Anterior cingulate cortex (tissue), 58 donors: Measurements from ENCODE around the gene MYO1G.

Experiments
- DNase-seq, 58 donors: peaks; one replicate each; lab custom pipeline; 2025; lab: John Stamatoyannopoulos, UW

The MYO1G gene

DNA sequence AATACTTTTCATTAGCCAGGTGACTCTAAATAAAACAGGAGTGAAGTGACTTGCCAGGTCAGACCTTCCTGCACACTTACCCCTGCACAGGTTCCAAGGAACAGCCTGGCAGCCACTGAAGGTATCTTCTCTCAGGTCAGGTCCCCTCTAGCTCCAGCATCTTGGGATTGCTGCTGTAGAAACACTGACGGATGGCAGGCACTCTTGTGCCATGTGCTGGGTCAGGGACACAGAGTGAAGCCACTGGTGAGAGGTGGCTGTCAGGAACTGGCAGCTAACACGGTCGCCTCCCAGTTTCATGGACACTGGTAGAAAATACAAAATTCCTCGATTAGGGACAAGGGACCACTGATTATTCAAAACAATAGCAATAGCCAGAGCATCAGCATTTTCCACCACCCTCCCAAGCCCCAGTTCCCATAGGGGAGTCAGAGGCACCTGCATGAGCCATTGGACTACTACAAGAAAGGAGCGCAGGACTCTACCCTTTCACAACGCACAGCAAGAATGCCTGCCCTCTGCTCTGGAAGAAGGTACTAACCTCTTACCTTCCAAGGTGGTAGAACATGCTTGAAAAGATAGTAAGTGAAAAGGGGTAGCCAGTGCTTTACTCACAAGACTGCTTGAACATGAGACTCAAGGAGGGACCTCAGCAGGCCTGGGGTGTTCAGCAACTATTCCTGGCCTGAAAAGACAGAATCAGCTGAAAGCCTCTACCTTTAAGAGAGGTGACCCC lies 5.1 kb upstream of the MYO1G start:
- no peak for DNase-seq

DNA sequence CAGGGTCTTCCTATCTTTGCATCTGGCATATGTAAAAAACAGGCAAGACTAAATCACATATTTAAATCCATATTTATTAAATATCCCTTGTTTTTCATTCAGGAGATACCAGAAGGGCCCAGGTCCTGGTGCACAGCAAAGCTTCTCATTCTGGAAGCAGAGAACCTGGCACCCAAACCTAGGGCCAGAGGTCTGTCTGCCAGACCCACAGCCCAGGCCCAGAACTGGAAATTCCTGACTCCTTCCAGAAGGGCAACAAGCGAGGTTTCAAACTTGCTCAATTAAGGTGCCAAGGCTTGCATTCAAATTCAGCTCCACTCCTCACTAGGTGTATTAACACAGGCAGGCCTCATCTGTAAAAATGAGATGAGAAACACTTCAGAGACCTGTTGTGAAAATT lies 4.2 kb upstream of the MYO1G start:
- no peak for DNase-seq

DNA sequence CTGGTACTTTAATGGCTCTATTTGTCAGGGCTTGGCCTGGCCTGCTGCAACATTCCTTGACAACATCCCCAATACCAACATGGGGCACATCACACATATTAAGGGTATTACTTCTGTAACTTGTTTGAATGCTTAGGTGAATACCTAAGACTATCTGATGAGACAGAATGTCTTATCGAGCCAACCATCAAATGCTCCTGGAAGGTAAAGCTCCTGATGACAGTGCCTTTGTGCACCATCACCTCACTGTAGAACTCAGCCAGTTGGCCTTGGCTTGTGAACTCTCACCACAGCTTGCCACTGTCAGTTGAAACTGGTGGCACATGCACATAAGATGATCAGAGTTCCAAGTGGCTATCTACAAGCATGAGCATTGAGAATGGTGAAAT lies 3.7 kb upstream of the MYO1G start:
- DNase-seq = no peak

DNA sequence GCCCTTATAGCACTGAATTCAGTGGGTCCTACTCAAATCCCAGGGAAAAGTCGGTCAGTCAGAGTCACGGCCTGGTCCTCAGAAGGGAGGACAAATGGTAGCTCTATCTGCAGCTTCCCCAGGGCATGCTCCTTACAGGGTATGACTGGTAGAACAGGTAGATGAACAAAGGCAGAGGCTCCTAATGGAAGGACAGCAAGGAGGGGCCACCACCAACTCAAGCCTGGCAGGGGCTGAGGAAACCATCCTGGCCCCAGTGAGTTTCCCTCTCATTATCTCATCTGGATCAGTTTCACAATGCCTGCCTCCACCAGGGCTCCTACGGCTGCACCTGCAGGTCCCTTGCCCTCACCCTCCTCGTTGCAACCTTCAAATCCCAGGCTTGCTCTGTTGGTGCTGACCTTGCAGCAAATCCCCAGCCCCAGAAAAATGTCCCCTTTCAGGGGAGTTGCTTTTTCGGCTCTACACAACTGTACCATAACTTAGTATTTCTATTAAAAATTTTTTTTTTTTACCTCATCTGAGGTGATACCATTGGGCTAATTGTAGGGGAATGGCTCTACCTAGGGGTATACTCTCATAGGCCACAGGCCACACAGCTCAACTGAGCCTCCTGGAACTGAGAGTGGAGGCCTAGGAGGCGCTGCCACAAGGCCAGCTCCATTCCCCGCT lies 2.4 kb upstream of the MYO1G start:
- no peak for DNase-seq

DNA sequence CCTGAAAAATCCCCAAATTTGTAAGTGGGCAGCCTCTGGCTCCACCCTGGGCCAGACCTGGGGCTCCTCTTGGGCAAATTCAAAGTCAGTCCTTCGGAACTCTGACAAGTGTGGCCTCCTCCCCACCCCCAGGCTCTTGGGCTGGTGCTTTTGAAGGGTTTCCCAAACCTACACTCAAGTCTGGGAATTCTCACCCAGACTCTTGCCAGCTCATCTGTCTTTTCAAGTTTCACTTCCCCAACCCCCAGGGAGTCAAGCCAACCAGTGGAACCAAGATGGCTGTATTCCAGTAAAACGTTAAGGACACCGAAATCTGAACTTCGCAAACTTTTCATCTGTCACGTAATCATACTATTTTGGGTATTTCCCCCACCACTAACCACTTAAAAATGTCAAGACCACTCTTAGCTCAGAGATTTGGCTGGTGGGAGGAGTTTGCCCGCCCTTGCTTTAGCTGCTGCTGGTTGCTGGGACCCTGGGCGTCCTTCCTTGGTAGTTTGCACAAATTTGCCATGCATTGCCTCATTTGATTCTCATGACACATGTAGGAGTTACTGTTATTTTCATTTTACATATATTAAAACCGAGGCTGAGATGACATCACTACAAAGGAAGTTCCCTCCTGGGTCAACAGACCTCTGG lies 1.7 kb upstream of the MYO1G start:
- peak in 5 of 58 donors; percentile 14 to 39 (median 20) for DNase-seq

DNA sequence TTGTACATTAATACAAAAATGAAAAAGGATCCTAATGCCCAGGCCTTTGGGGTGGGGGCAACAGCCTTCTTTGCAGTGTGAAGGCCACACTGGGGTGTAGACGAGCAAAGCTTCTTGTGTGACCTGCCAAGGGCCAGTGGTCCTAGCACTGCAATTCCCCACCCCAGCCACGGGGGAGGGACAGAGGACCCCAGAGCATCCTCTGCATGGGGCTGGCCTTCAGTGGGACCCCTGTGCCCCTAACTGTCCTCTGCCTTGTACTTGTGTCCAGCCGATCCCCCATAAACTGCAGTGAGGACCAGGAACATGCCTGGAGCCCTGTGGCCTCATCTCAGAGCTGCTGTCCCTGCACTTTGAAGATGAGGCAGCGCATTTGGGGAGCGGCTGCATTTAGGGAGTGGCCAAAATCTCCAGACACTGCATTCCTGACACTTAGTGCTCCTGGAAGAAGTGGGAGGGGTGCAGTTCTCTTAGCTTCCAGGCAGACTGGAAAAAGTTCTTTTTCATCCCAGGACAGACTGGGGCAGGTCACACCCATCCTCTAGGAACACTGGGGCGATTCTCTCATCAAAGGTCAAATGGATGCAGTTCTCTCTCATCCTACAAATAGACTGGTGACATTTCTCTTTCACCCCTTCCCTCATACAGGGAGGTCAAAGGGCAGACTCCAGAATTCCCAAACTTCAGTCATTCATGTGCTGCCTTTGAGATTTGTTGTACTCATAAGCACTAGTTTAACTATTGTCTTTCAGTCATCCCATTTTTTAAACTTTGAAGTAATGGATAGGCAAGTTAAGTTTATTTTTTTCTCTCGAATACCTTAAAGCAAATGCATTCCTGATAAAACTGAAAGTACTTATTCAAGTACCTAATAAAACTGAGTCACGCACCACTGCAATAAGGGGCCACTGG lies 922 bp upstream of the MYO1G start:
- no peak for DNase-seq

DNA sequence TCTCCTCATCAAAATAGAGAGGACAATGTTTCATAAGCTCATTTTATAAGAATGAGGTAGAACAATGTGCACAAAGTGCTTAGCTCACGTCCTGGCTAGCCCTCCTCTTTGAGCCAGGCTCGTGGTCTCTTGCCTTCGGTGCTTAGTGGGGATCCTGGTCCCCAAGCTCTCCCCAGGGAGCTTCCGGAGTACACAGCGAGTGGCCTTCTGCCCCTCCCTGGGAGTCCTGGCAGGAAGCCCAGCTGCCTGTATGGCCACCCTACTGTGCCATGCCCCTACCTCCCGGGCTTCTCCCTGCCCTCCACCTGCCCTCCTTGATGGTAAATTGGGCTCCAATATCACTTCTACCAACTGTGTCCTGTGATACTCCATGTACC lies 868 bp downstream of the MYO1G start:
- no peak for DNase-seq

DNA sequence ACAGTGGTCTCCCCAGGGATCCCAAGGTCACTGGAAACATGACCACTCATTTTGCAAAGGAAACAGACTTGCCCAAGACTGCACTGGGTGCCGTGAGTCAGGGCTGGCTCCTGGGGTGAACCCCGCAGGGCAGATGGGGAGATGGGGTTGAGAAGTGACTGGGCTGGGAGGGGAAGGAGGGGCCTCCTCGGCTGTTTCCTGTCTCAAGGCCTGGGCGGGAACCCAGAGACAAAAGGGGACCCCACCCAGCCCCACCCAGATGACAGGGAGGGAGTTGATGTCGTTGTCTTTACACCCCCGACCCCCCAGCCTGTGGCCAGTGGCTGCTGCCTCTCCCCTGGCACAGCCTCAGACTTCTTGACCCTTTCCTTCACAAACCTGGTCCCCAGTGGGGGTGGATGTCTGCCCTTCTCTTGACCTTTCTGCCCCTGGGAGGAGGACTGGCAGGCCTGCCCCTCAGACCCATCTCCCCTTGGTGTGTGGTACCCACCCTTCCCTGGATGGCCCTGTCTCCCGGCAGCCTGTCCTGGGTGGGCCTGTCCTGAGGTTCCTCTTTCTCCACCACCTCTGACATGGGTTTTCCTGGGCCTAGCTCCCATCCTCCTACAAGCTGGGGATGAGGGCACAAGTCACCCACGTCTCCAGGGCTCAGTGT lies 1.4 kb downstream of the MYO1G start:
- no peak for DNase-seq

DNA sequence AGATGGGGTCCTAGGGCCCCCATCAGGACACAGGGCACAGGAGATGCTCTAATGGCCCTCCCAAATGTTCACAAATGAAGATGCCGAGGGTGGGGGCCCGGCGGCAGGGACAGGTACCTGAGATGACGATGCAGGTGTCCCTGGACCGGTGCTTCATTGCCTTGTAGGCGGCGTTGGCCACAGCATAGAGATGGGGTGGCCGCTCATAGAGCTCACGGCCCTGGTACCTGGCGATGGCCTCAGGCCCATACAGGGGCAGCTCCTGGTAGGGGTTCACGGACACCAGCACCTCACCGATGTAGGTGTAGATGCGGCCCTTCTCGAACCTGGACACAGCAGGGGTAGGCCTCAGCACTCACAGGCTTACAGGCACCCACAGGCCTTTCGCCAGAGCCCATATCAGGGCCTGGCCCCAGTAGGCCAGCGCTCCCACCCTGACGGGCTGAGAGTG lies 2.0 kb downstream of the MYO1G start:
- DNase-seq = no peak

DNA sequence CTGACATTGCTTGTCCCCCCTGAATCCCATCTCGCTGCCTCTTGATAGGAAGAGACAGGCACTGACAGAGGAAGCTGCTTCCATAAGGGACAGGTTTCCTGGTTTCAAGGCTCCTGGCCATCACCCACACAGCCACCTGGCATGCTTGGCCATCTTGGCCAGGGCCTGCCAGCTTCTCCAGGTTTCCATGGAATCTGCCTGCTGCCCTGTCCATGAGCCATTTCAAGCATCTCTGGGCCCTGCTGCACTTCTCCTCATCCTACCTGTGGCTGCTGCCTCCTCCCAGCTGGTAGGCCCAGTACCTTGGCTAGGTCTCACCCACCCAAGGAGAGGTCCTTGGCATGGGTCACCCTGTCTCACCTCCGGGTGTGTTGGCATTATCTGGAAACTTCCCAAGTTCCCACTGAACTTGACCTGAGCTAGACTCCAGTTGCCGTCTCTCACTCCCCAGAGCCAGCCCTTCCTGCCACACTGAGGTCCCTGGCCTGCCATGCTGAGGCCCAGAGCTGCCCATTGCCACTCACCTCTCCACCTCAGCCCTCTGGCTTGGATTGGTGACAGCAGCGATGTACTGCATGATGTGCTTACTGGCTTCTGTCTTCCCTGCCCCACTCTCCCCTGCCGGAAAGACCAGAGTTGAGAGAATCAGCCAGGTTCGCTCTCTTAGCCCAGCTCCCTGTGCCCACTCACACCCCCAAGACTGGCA lies 2.6 kb downstream of the MYO1G start:
- peak in 1 of 58 donors; percentile 11 for DNase-seq

DNA sequence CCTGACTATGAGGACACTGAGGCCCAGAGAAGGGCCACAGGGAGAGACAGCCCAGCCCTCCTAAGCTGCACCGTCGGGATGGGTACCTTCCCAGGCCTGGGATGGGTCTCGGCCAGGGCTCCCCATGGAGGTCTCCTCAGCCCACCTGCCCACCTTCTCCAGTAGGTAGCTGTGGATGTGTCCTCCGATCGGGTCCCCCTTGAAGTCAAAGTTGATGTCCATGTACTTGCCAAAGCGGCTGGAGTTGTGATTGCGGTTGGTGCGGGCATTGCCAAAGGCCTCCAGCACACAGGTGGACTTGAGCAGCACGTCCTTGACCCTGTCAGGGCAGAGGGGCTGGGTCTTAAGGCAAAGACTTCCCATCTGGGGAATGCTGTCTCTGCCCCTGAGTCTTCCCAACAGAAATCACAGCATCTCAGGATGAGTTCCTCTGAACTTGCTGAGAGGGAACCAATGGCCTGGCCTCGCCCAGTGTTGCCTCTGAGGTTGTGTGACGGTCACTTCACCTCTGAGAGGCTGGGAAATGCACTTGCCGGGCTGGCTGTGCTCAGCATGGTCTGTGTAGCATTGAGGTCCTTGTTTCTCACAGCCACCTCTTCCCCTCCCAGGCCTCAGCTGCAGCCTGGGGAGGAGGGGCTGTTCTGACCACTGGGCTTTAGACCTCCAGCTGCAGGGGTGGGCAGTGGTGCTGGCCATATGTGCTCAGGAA lies 3.3 kb downstream of the MYO1G start:
- no peak for DNase-seq

DNA sequence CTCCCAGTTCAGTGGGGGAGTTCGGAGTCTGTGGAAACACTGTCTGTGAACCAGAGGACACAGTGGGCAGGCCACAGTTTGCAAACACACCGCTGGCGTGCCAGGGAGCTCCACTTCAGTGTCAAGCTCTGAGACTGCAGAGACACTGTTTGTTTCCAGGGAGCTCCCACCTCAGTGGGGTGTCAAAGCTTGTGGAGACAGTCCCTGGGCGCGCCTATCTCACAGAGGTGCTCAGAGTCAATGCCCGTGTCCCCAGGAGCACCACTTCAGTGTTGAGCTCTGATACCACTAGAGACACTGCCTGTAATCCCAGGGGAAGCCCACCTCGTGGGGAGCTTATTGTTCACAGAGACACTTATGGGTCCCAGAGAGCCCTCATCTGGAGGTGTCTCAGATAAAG lies 4.3 kb downstream of the MYO1G start:
- DNase-seq = no peak

DNA sequence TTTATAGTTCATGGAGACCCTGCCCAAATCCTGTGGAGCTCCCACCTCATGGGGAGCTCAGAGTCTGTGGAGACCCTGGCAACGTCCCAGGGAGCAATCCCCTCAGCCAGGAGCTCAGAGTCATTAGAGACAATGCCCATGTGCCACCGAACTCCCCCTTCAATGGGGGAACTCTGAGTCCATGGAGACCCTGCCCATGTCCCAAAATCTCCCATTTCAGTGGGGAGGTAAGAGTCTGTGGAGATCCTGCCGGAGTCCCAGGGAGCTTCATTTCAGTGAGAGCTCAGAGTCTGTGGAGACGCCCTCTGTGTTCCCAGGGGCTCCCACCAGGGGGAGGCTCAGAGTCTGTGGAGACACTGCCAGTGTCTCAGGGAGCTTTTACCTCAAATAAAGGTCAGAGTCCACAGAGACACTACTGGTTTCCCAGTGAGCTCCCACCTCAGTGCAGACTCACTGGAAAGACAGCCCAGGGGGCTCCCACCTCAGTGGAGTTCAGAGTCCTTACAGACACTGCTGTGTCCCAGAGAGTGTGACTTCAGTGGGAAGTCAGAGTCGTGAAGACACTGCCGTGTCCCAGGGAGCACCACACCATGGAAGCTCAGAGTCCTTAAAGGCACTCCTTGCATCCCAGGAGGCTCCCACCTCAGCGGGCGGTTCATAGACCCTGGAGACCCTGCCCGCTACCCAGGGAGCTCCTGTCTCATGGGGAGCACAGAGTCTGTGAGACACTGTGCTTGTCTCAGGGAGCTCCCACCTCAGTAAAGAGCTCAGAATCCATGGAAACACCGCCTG lies 5.0 kb downstream of the MYO1G start:
- peak in 6 of 58 donors; percentile 5 to 35 (median 25) for DNase-seq

DNA sequence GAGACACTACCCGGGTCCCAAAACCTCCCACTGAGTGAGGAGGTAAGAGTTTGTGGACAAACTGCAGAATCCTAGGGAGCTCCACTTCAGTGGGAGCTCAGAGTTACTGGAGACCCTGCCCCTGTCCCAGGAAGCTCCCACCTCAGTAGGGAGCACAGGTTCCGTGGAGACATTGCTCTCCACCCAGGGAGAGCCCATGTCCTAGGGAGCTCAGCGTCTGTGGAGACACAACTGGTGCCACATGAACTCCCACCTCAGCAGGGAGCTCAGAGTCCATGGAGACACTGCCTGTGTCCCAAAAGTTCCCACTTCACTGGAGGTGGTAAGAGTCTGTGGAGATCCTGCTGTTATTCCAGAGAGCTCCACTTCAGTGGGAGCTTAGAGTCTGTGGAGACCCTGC lies 6.3 kb downstream of the MYO1G start:
- DNase-seq = no peak

DNA sequence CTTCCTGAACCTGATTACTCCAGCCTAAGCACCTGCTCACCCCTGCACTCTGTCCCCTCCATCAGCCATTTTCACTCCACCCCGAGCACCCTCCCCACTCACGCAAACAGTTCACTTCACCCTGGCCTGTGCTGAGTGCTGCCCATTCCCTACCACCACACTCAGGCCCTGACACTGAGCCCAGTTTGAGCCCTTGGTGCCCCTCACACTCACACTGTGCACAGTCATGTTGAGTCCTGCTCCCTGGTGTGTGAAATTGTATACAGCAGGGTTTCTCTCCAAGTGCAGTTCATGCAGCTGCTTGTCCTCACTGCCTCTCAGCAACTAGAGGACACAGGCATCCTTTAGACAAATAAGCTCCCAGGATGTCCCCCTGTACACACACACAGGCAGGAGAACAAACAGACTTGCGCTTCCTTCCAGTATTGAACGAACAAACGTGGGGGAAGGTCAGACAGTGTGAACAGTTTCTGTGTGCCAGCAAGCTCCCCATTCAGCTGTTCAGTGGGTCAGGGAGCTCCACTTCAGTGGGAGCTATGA lies 6.8 kb downstream of the MYO1G start:
- DNase-seq = no peak

DNA sequence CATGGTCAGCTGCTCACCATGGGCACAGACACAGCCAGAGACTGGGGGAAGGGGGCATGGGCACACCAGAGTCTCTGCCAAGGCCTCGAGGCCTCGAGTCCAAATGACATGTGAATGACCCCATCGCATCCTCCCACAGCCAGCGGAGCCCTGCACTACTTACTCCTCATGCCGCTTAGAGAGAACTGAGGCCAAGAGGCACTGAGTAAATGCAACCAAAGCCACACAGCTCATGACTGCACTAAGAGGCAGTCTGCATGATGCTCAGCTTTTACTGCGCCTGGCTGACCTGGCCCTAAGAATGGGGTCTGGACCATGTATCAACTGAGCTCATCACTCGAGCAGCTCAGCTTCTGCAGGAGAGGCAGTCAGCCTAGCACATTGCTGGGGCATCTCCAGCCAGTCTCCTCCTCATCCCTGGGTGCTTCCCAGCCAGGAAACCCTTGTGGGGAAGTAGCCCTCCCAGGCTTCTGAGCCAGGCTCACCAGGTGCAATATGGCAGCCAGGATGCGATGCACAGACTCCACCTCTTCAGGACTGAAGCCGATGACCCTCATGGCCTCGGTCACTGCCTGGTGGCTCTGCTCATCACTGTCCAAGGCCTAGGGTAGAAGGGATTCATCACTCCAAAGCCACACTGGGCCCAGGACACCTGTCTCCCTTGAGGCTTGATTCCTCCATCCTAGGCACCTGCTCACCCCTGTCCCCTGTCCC lies 7.5 kb downstream of the MYO1G start:
- no peak for DNase-seq

DNA sequence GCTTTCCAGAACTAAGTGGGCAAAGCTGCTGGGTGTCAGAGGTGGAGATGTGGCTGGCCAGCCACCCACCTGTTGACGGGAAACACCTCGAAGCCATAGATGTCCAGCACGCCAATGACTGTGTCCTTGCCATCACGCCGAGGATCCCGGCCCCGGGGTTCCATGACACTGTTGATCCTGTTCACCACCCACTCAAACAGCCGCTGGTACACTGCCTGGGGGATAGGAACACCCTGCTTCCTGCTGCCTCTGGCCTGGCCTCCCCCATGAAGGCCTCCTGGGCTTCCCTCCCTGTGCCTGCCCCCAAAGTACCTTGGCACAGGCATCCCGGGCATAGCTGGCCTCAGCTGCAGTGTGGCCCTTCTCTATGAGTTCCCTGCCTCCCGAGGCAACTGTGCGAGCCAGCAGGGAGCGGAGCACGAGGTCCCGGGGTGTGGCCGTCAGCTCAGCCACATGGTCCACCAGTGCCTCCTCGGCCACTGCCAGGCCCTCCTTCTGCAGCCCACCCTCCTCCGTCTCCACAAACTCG lies 8.2 kb downstream of the MYO1G start:
- no peak for DNase-seq
